Liver (tissue), 9 donors: Measurements from ENCODE around the gene SNRNP48. TPM values are rescaled to one million over a fixed set of nuclear protein-coding genes. Genes with fewer than 3 reads are reported as not detected.

Experiments
- DNase-seq: peaks from one replicate; pipeline ENCODE4 v3.0.0-alpha.2; 2017; ENCODE audit warnings: low spot score
- H3K27ac ChIP-seq, 2 donors: one replicate each; pipeline ENCODE4 v1.7.0; 2013; ENCODE audit warnings: inconsistent platforms in 2 of 2, low read length in 2 of 2, control low read depth in 1 of 2, low read depth in 1 of 2, mild to moderate bottlenecking in 1 of 2
- H3K27me3 ChIP-seq, 4 donors: one replicate each; pipeline versions ENCODE4 v1.6.1 to v1.7.0; 2013; ENCODE audit warnings: low read length in 3 of 4, inconsistent platforms in 1 of 4, mild to moderate bottlenecking in 1 of 4, moderate library complexity in 1 of 4; ENCODE audit not compliant: control insufficient read depth in 4 of 4, insufficient read depth in 4 of 4
- H3K36me3 ChIP-seq, 4 donors: one replicate each; pipeline versions ENCODE4 v1.6.1 to v1.7.0; 2013; ENCODE audit warnings: low read length in 3 of 4, mild to moderate bottlenecking in 3 of 4, low read depth in 1 of 4, moderate library complexity in 1 of 4; ENCODE audit not compliant: control insufficient read depth in 4 of 4, insufficient read depth in 3 of 4
- H3K4me1 ChIP-seq, 4 donors: one replicate each; pipeline versions ENCODE4 v1.6.1 to v1.7.0; 2013; ENCODE audit warnings: low read length in 3 of 4, mild to moderate bottlenecking in 3 of 4, moderate library complexity in 1 of 4; ENCODE audit not compliant: control insufficient read depth in 4 of 4, insufficient read depth in 4 of 4
- H3K4me3 ChIP-seq, 3 donors: one replicate each; pipeline versions ENCODE4 v1.6.1 to v1.7.0; 2013; ENCODE audit warnings: low read length in 3 of 3, control low read depth in 1 of 3, low read depth in 1 of 3, mild to moderate bottlenecking in 1 of 3
- H3K9ac ChIP-seq, 2 donors: one replicate each; pipeline ENCODE4 v1.7.0; 2013; ENCODE audit warnings: low read length in 2 of 2, mild to moderate bottlenecking in 2 of 2, moderate library complexity in 2 of 2, control low read depth in 1 of 2, low read depth in 1 of 2
- H3K9me3 ChIP-seq, 4 donors: one replicate each; pipeline versions ENCODE4 v1.6.1 to v1.7.0; 2013; ENCODE audit warnings: low read length in 3 of 4; ENCODE audit not compliant: control insufficient read depth in 4 of 4
- ATF3 ChIP-seq: IDR thresholded peaks from 2 replicates; pipeline ENCODE4 v1.6.1; 2016; ENCODE audit warnings: antibody characterized with exemption
- CTCF ChIP-seq: fragments of 150-350 bp; IDR thresholded peaks from 2 replicates; pipeline ENCODE4 v1.5.1; 2017; ENCODE audit warnings: improper control_type of control experiment, low read depth, low read length; ENCODE audit not compliant: missing input control
- EGR1 ChIP-seq, 2 donors: IDR thresholded peaks; 2 replicates each; pipeline ENCODE4 v1.6.1; 2016 to 2018; ENCODE audit warnings: antibody characterized with exemption in 2 of 2, low read depth in 2 of 2
- FOXA1 ChIP-seq: IDR thresholded peaks from 2 replicates; pipeline ENCODE4 v1.6.1; 2016; ENCODE audit warnings: antibody characterized with exemption
- FOXA2 ChIP-seq: IDR thresholded peaks from 2 replicates; pipeline ENCODE4 v1.6.1; 2016; ENCODE audit warnings: antibody characterized with exemption
- GABPA ChIP-seq, 2 donors: IDR thresholded peaks in 1 of 2; conservative IDR thresholded peaks in 1 of 2; 2 replicates each; pipeline ENCODE4 v1.6.1; 2016; ENCODE audit warnings: antibody characterized with exemption in 2 of 2, mild to moderate bottlenecking in 1 of 2, moderate library complexity in 1 of 2
- HNF4A ChIP-seq, 2 donors: conservative IDR thresholded peaks; 2 replicates each; pipeline ENCODE4 v1.6.1; 2016; ENCODE audit warnings: antibody characterized with exemption in 2 of 2, mild to moderate bottlenecking in 2 of 2
- HNF4G ChIP-seq: IDR thresholded peaks from 2 replicates; pipeline ENCODE4 v1.6.1; 2016; ENCODE audit warnings: antibody characterized with exemption
- JUND ChIP-seq, 2 donors: IDR thresholded peaks; 2 replicates each; pipeline ENCODE4 v1.6.1; 2016; ENCODE audit warnings: antibody characterized with exemption in 2 of 2
- MAX ChIP-seq: IDR thresholded peaks from 2 replicates; pipeline ENCODE4 v1.6.1; 2016; ENCODE audit warnings: antibody characterized with exemption
- NR2F2 ChIP-seq: IDR thresholded peaks from 2 replicates; pipeline ENCODE4 v1.6.1; 2016; ENCODE audit warnings: antibody characterized with exemption
- RAD21 ChIP-seq, 2 donors: IDR thresholded peaks; 2 replicates each; pipeline ENCODE4 v1.6.1; 2016; ENCODE audit warnings: antibody characterized with exemption in 2 of 2, mild to moderate bottlenecking in 2 of 2
- REST ChIP-seq: IDR thresholded peaks from 2 replicates; pipeline ENCODE4 v1.6.1; 2016; ENCODE audit warnings: antibody characterized with exemption, mild to moderate bottlenecking
- RXRA ChIP-seq, 2 donors: IDR thresholded peaks; 2 replicates each; pipeline ENCODE4 v1.6.1; 2017 to 2018; ENCODE audit warnings: antibody characterized with exemption in 2 of 2, mild to moderate bottlenecking in 1 of 2
- SP1 ChIP-seq: IDR thresholded peaks from 2 replicates; pipeline ENCODE4 v1.6.1; 2018; ENCODE audit warnings: antibody characterized with exemption, mild to moderate bottlenecking
- TAF1 ChIP-seq: conservative IDR thresholded peaks from 2 replicates; pipeline ENCODE4 v1.6.1; 2016; ENCODE audit warnings: antibody characterized with exemption, mild to moderate bottlenecking
- YY1 ChIP-seq: IDR thresholded peaks from 2 replicates; pipeline ENCODE4 v1.6.1; 2016; ENCODE audit warnings: antibody characterized with exemption, mild to moderate bottlenecking
- ZBTB33 ChIP-seq: IDR thresholded peaks from 2 replicates; pipeline ENCODE4 v1.6.1; 2016; ENCODE audit warnings: antibody characterized with exemption
- WGBS: extraction: QIAGEN DNeasy Blood & Tissue Kit; methylation state at CpG from one replicate; pipeline ENCODE4 v1.1.7; 2013; 5-methylcytosine and 5-hydroxymethylcytosine counted together
- polyA plus RNA-seq, 2 donors: library from polyadenylated mRNA; stranded (reverse) in 1 of 2; unstranded in 1 of 2; fragments of 200-250 nt in 1 of 2; fragments of >200 nt in 1 of 2; fragmentation: Nextera tagmentation in 1 of 2; extraction: Ambion mirVana in 1 of 2; gene quantifications; one replicate each; pipeline versions ENCODE4 v1.2.1 to v1.2.3, GENCODE V29; 2013 to 2015
- total RNA-seq, 2 donors: library from RNA; depleted of rRNA; stranded (reverse); fragments of >200 nt; gene quantifications; one replicate each; pipeline ENCODE4 v1.2.3, GENCODE V29; 2014
- donor health status: healthy.
- donor health status: healthy.
- donor health status: healthy.
- donor health status: healthy.
- donor health status: healthy.

The SNRNP48 gene
- total and polyA plus RNA-seq, 4 donors: 5.0 to 9.7 (median 8.4) TPM

- WGBS: 87% methylated on average over 4 of the region's 4 CpGs
- no peak for DNase-seq
- H3K36me3 ChIP-seq: no peaks in the 10 kb centered on the region
- no peaks in the 10 kb centered on the region for H3K4me1 ChIP-seq
- no peaks in the 10 kb centered on the region for H3K27me3 ChIP-seq
- no peak for TF ChIP-seq HNF4G
- TF ChIP-seq SP1: no peak
- TF ChIP-seq ATF3: no peak
- TF ChIP-seq YY1: no peak
- H3K9me3 ChIP-seq: no peaks in the 10 kb centered on the region
- no peak overlapping the region for H3K9ac ChIP-seq
- H3K27ac ChIP-seq: no peak overlapping the region
- no peak overlapping the region for H3K4me3 ChIP-seq
These were observed 68.5 kb downstream of the SNRNP48 start for GRCh38 chr6:7658543-7658942.

- TF ChIP-seq EGR1 (IDR thresholded peaks at IDR 0.05; ENCODE audit: low read depth in 2 of 2): no peak
- TF ChIP-seq NR2F2: no peak
- TF ChIP-seq CTCF: no peak
- no peak for TF ChIP-seq YY1
- TF ChIP-seq RXRA (IDR thresholded peaks at IDR 0.05): no peak
- TF ChIP-seq GABPA (IDR thresholded peaks at IDR 0.05 in 1 of 2, conservative IDR thresholded peaks at IDR 0.05 in 1 of 2): no peak
- no peak for TF ChIP-seq HNF4G
- no peak for TF ChIP-seq MAX
- TF ChIP-seq TAF1: no peak
- no peak for TF ChIP-seq REST
- TF ChIP-seq ZBTB33: no peak
- no peak for TF ChIP-seq FOXA2
- no peak for TF ChIP-seq SP1
- no peak for TF ChIP-seq RAD21 (IDR thresholded peaks at IDR 0.05)
- no peak for TF ChIP-seq ATF3
- TF ChIP-seq HNF4A (conservative IDR thresholded peaks at IDR 0.05): no peak
- TF ChIP-seq JUND (IDR thresholded peaks at IDR 0.05): no peak
- TF ChIP-seq FOXA1: no peak
- no peak overlapping the region for H3K4me3 ChIP-seq
- H3K9me3 ChIP-seq: no peaks in the 10 kb centered on the region
- H3K27me3 ChIP-seq: no peaks in the 10 kb centered on the region
- no peak overlapping the region for H3K27ac ChIP-seq
- no peak overlapping the region for H3K9ac ChIP-seq
- WGBS: 66% methylated on average over 3 of the region's 3 CpGs
- H3K4me1 ChIP-seq: peaks cover 0 to 3% (median 0%) of the 10 kb centered on the region in 4 donors
- H3K36me3 ChIP-seq: no peaks in the 10 kb centered on the region
- DNase-seq: no peak
These were observed 71.4 kb downstream of the SNRNP48 start for GRCh38 chr6:7661364-7661763.
